Activated naive CD4-positive, alpha-beta T cell treated with anti-CD3 and anti-CD28 coated beads for 36 hours (primary cell): Measurements from ENCODE around the gene THOC7. TPM values are rescaled to one million over a fixed set of nuclear protein-coding genes. Genes with fewer than 3 reads are reported as not detected.
A peak's percentile ranks its signal among the peaks of the same experiment; 100 is the strongest.

Experiments used
- CTCF ChIA-PET: fragments of 350-600 bp; sonication (Branson Sonifier 250); formaldehyde crosslinking; loops from one replicate; lab custom pipeline; 2021; ENCODE audit warnings: antibody characterized with exemption; lab: Charles Lee
- DNase-seq: peaks from one replicate; pipeline ENCODE4 v3.0.0-alpha.2; 2020
- H3K27ac Mint-ChIP-seq: one replicate; pipeline ENCODE4 v1.8.0; 2021; ENCODE audit warnings: mild to moderate bottlenecking, mixed read lengths
- H3K27me3 Mint-ChIP-seq: one replicate; pipeline ENCODE4 v1.8.0; 2021; ENCODE audit warnings: low read depth, mixed read lengths
- H3K36me3 Mint-ChIP-seq: one replicate; pipeline ENCODE4 v1.8.0; 2021; ENCODE audit warnings: low read depth, mixed read lengths
- H3K4me1 Mint-ChIP-seq: one replicate; pipeline ENCODE4 v1.8.0; 2021; ENCODE audit warnings: low read depth, mixed read lengths
- H3K4me3 Mint-ChIP-seq: one replicate; pipeline ENCODE4 v1.8.0; 2021; ENCODE audit warnings: mild to moderate bottlenecking, moderate library complexity, mixed read lengths
- H3K9me3 Mint-ChIP-seq: one replicate; pipeline ENCODE4 v1.8.0; 2021; ENCODE audit warnings: mixed read lengths
- intact Hi-C: fragments of 100-400 bp; cut with micrococcal nuclease; formaldehyde crosslinking; loops from one replicate; pipeline ENCODE4 v1.15.1; 2023
- total RNA-seq, 2 experiments: library from RNA; stranded (reverse); gene quantifications; one replicate each; pipeline ENCODE4 v1.2.3, GENCODE V29; 2021

The THOC7 gene
- total RNA-seq = 10 to 100 TPM; 72.8 to 77.0 TPM

- H3K27ac Mint-ChIP-seq = peak within 1 kb of the TSS; percentile 92
- CTCF ChIA-PET = no interaction called here
- H3K36me3 Mint-ChIP-seq = peaks cover 24% of the 10 kb centered on the region
- intact Hi-C loops = loop anchor here (1.0 to 5.0 kb wide), 3 partner anchors 48 to 159 kb away; partner anchors contain the start of gene PSMD6
- DNase-seq = peak; percentile 56
- H3K9me3 Mint-ChIP-seq = no peaks in the 10 kb centered on the region
- H3K4me1 Mint-ChIP-seq = peaks cover 58% of the 10 kb centered on the region
- peak within 1 kb of the TSS; percentile 93 for H3K4me3 Mint-ChIP-seq
- no peaks in the 10 kb centered on the region for H3K27me3 Mint-ChIP-seq
Measured at GRCh38 chr3:63863150-63864007, at the start of gene THOC7, which contains the start of gene ATXN7. THOC7 (minus strand) TSS chr3:63863805; CDS start chr3:63863790, 15 bp downstream. ATXN7 (plus strand) TSS chr3:63863867; CDS start chr3:63912599, 48,732 bp downstream.

- peaks cover 24% of the 10 kb centered on the region for H3K36me3 Mint-ChIP-seq
- intact Hi-C loops = no loop called here
- peak overlapping the region; percentile 80 for H3K4me3 Mint-ChIP-seq
- no peaks in the 10 kb centered on the region for H3K27me3 Mint-ChIP-seq
- DNase-seq = peak; percentile 44
- peaks cover 47% of the 10 kb centered on the region for H3K4me1 Mint-ChIP-seq
- CTCF ChIA-PET = no interaction called here
- peak overlapping the region; percentile 79 for H3K27ac Mint-ChIP-seq
- H3K9me3 Mint-ChIP-seq = no peaks in the 10 kb centered on the region
Measured at GRCh38 chr3:63912768-63913588, 49.4 kb upstream of the THOC7 start.

- CTCF ChIA-PET = interaction anchor here (0.7 kb wide), 1 partner anchor 60 kb away, joined by 3 read pairs; no protein-coding TSS in a partner anchor
- H3K4me3 Mint-ChIP-seq = peak within 1 kb of the TSS; percentile 87
- peak; percentile 78 for DNase-seq
- intact Hi-C loops = loop anchor here (1.0 kb wide), 4 partner anchors 48 to 111 kb away; partner anchors contain the start of gene PSMD6
- H3K27ac Mint-ChIP-seq = peak within 1 kb of the TSS; percentile 93
- no peaks in the 10 kb centered on the region for H3K27me3 Mint-ChIP-seq
- peaks cover 38% of the 10 kb centered on the region for H3K4me1 Mint-ChIP-seq
- H3K9me3 Mint-ChIP-seq = no peaks in the 10 kb centered on the region
- H3K36me3 Mint-ChIP-seq = peaks cover 16% of the 10 kb centered on the region
Measured at GRCh38 chr3:63911873-63912767, 48.5 kb upstream of the THOC7 start, which contains the start of gene SCAANT1. SCAANT1 (minus strand) TSS chr3:63912383.

GRCh38 chr3:63911509-63911872 is 47.9 kb upstream of the THOC7 start:
- CTCF ChIA-PET = interaction anchor here (0.7 kb wide), 1 partner anchor 61 kb away, joined by 3 read pairs; no protein-coding TSS in a partner anchor
- Mint-ChIP-seq H3K36me3 (peaks cover 9% of the 10 kb centered on the region), H3K27ac (peak overlapping the region; percentile 93), H3K27me3 (no peaks in the 10 kb centered on the region), H3K4me1 (peaks cover 36% of the 10 kb centered on the region), H3K4me3 (peak overlapping the region; percentile 87), H3K9me3 (no peaks in the 10 kb centered on the region)
- peak; percentile 55 for DNase-seq
- intact Hi-C loops = loop anchor here (1.0 kb wide), 4 partner anchors 47 to 112 kb away; partner anchors contain the start of gene PSMD6

GRCh38 chr3:63910891-63911290 is 47.3 kb upstream of the THOC7 start:
- Mint-ChIP-seq H3K9me3 (no peaks in the 10 kb centered on the region), H3K4me3 (peak overlapping the region; percentile 87), H3K36me3 (peaks cover 6% of the 10 kb centered on the region), H3K4me1 (peaks cover 33% of the 10 kb centered on the region), H3K27me3 (no peaks in the 10 kb centered on the region), H3K27ac (peak overlapping the region; percentile 93)
- intact Hi-C loops = loop anchor here (1.0 kb wide), 4 partner anchors 47 to 112 kb away; partner anchors contain the start of gene PSMD6
- CTCF ChIA-PET = no interaction called here
- DNase-seq = peak; percentile 14

- H3K4me1 Mint-ChIP-seq = peaks cover 33% of the 10 kb centered on the region
- no peak overlapping the region for H3K4me3 Mint-ChIP-seq
- intact Hi-C loops = no loop called here
- no peaks in the 10 kb centered on the region for H3K9me3 Mint-ChIP-seq
- no peak overlapping the region for H3K27ac Mint-ChIP-seq
- peaks cover 5% of the 10 kb centered on the region for H3K36me3 Mint-ChIP-seq
- no peaks in the 10 kb centered on the region for H3K27me3 Mint-ChIP-seq
- no peak for DNase-seq
- CTCF ChIA-PET = no interaction called here
Measured at GRCh38 chr3:63910001-63910400, 46.4 kb upstream of the THOC7 start.

GRCh38 chr3:63909431-63909830 is 45.8 kb upstream of the THOC7 start:
- no peaks in the 10 kb centered on the region for H3K9me3 Mint-ChIP-seq
- intact Hi-C loops = no loop called here
- no peak for DNase-seq
- peaks cover 31% of the 10 kb centered on the region for H3K4me1 Mint-ChIP-seq
- no peak overlapping the region for H3K27ac Mint-ChIP-seq
- CTCF ChIA-PET = no interaction called here
- no peaks in the 10 kb centered on the region for H3K27me3 Mint-ChIP-seq
- peaks cover 5% of the 10 kb centered on the region for H3K36me3 Mint-ChIP-seq
- H3K4me3 Mint-ChIP-seq = no peak overlapping the region

GRCh38 chr3:63908776-63909175 is 45.2 kb upstream of the THOC7 start:
- peaks cover 24% of the 10 kb centered on the region for H3K4me1 Mint-ChIP-seq
- CTCF ChIA-PET = no interaction called here
- H3K27ac Mint-ChIP-seq = no peak overlapping the region
- no peaks in the 10 kb centered on the region for H3K27me3 Mint-ChIP-seq
- no peak for DNase-seq
- peaks cover 4% of the 10 kb centered on the region for H3K36me3 Mint-ChIP-seq
- intact Hi-C loops = no loop called here
- H3K9me3 Mint-ChIP-seq = no peaks in the 10 kb centered on the region
- no peak overlapping the region for H3K4me3 Mint-ChIP-seq

GRCh38 chr3:63908081-63908736 is 44.6 kb upstream of the THOC7 start:
- Mint-ChIP-seq H3K4me1 (peaks cover 19% of the 10 kb centered on the region), H3K36me3 (peaks cover 4% of the 10 kb centered on the region), H3K27me3 (no peaks in the 10 kb centered on the region), H3K4me3 (no peak overlapping the region), H3K9me3 (no peaks in the 10 kb centered on the region), H3K27ac (no peak overlapping the region)
- no peak for DNase-seq
- CTCF ChIA-PET = interaction anchor here (0.7 to 1.4 kb wide), 2 partner anchors 85 to 236 kb away, joined by 3 to 4 read pairs; no protein-coding TSS in a partner anchor
- intact Hi-C loops = no loop called here

- Mint-ChIP-seq H3K4me1 (peaks cover 13% of the 10 kb centered on the region), H3K36me3 (peaks cover 10% of the 10 kb centered on the region), H3K27ac (no peak overlapping the region), H3K9me3 (peaks cover 2% of the 10 kb centered on the region), H3K27me3 (no peaks in the 10 kb centered on the region), H3K4me3 (no peak overlapping the region)
- CTCF ChIA-PET = no interaction called here
- no peak for DNase-seq
- intact Hi-C loops = no loop called here
Measured at GRCh38 chr3:63905731-63906620, 42.4 kb upstream of the THOC7 start.
